Transverse colon (tissue), 4 donors: ENCODE results near the gene FIGLA. TPM values are rescaled to one million over a fixed set of nuclear protein-coding genes. Genes with fewer than 3 reads are reported as not detected.
"Not testable (repeated sequence)": the region's sequence is repeated elsewhere in the genome, so short reads cannot be mapped to it uniquely, and the experiment has no call there.

Experiments
- DNase-seq: peaks from one replicate; pipeline ENCODE4 v3.0.0-alpha.2; 2019
- H3K27ac ChIP-seq, 4 donors: fragments of 200-600 bp; sonication (generic); 2 replicates each; pipeline ENCODE4 v1.5.1; 2016 to 2018; ENCODE audit warnings: inconsistent platforms in 4 of 4
- H3K27me3 ChIP-seq: fragments of 200-600 bp; sonication (generic); 2 replicates; pipeline ENCODE4 v1.5.1; 2017; ENCODE audit warnings: inconsistent platforms
- H3K36me3 ChIP-seq, 4 donors: fragments of 200-600 bp; sonication (generic); 2 replicates each; pipeline ENCODE4 v1.5.1; 2017 to 2019; ENCODE audit warnings: inconsistent platforms in 4 of 4
- H3K4me1 ChIP-seq, 4 donors: fragments of 200-600 bp; sonication (generic); 2 replicates each; pipeline ENCODE4 v1.5.1; 2017 to 2020; ENCODE audit warnings: inconsistent platforms in 4 of 4
- H3K4me3 ChIP-seq, 4 donors: fragments of 200-600 bp; sonication (generic); 1 replicate in 1 of 4; 2 replicates in 3 of 4; pipeline versions ENCODE4 v1.5.1 to v1.6.1; 2017 to 2019; ENCODE audit warnings: inconsistent platforms in 4 of 4
- H3K9me3 ChIP-seq, 2 donors: fragments of 200-600 bp; sonication (generic); 2 replicates each; pipeline ENCODE4 v1.5.1; 2017 to 2019; ENCODE audit warnings: inconsistent platforms in 2 of 2
- CTCF ChIP-seq, 5 experiments: fragments of 200-600 bp in 3 of 5; fragments of 450-650 bp in 2 of 5; sonication (generic) in 3 of 5; IDR thresholded peaks; 1 replicate in 2 of 5; 2 replicates in 3 of 5; pipeline ENCODE4 v1.5.1; 2016 to 2017; ENCODE audit warnings: antibody characterized with exemption in 5 of 5, inconsistent platforms in 3 of 5, mild to moderate bottlenecking in 2 of 5, moderate library complexity in 1 of 5
- EP300 ChIP-seq: sonication (generic); formaldehyde crosslinking; IDR thresholded peaks from one replicate; pipeline ENCODE4 v1.6.1; 2017; ENCODE audit warnings: antibody characterized with exemption, low read depth
- POLR2A ChIP-seq: fragments of 450-650 bp; IDR thresholded peaks from one replicate; pipeline ENCODE4 v1.6.1; 2016; ENCODE audit warnings: antibody characterized with exemption, mild to moderate bottlenecking, moderate library complexity
- POLR2AphosphoS5 ChIP-seq, 3 donors: sonication (generic); formaldehyde crosslinking; IDR thresholded peaks; one replicate each; pipeline ENCODE4 v1.6.1; 2016; ENCODE audit warnings: antibody characterized with exemption in 3 of 3
- WGBS, 2 donors: methylation state at CpG; one replicate each; pipeline ENCODE4 v1.1.5; 2018; ENCODE audit warnings: low coverage in 1 of 2; 5-methylcytosine and 5-hydroxymethylcytosine counted together
- in situ Hi-C, 4 donors: fragments of 200-750 bp; cut with MboI; loops; one replicate each; pipeline versions ENCODE4 v1.15.0 to v1.15.1; 2017; ENCODE audit warnings: low sequenced_read_pairs in 3 of 4, low pct_ligation_motif_present in 1 of 4, low pct_unique_long_range_greater_than_20kb in 1 of 4
- intact Hi-C: fragments of 100-400 bp; cut with DNase I; formaldehyde crosslinking; loops from one replicate; pipeline ENCODE4 v1.15.1; 2023; ENCODE audit warnings: low total_unique reads
- total RNA-seq, 4 donors: library from RNA; depleted of rRNA; stranded (reverse); fragments of >200 nt; gene quantifications; one replicate each; pipeline ENCODE4 v1.1.0, GENCODE V29; 2016

Gene FIGLA
- total RNA-seq, 4 donors from 2014 or later, result not detected

GRCh38 chr2:70745276-70745825 lies 45.1 kb downstream of the FIGLA start:
- intact Hi-C loops, result no loop called here
- in situ Hi-C loops, result no loop called here
- no peak for DNase-seq
- Histone ChIP-seq H3K27me3 (peaks cover 11% of the 10 kb centered on the region), H3K27ac (no peak overlapping the region), H3K9me3 (no peaks in the 10 kb centered on the region), H3K36me3 (no peaks in the 10 kb centered on the region), H3K4me3 (no peak overlapping the region), H3K4me1 (no peaks in the 10 kb centered on the region)
- whole genome bisulfite sequencing, 2 donors, result 64 to 66% methylated on average over 3 of the region's 3 CpGs
- no peak for TF ChIP-seq POLR2AphosphoS5 (IDR thresholded peaks at IDR 0.05)
- TF ChIP-seq EP300, result no peak
- no peak for TF ChIP-seq CTCF (IDR thresholded peaks at IDR 0.05)
- no peak for TF ChIP-seq POLR2A

GRCh38 chr2:70744397-70744796 lies 46.0 kb downstream of the FIGLA start:
- Histone ChIP-seq H3K27me3 (peaks cover 9% of the 10 kb centered on the region), H3K27ac (no peak overlapping the region), H3K4me3 (no peak overlapping the region), H3K36me3 (no peaks in the 10 kb centered on the region), H3K9me3 (no peaks in the 10 kb centered on the region), H3K4me1 (no peaks in the 10 kb centered on the region)
- in situ Hi-C loops, result no loop called here
- 73 to 81% methylated on average over 2 to 3 of the region's 3 CpGs for WGBS, 2 donors
- TF ChIP-seq POLR2A (no peak), POLR2AphosphoS5 (IDR thresholded peaks at IDR 0.05) (no peak), EP300 (no peak)
- intact Hi-C loops, result no loop called here
- no peak for DNase-seq

GRCh38 chr2:70743677-70744076 lies 46.8 kb downstream of the FIGLA start:
- in situ Hi-C loops, result no loop called here
- TF ChIP-seq POLR2AphosphoS5 (IDR thresholded peaks at IDR 0.05) (no peak), POLR2A (no peak), EP300 (no peak), CTCF (IDR thresholded peaks at IDR 0.05) (no peak)

GRCh38 chr2:70743068-70743467 lies 47.4 kb downstream of the FIGLA start:
- in situ Hi-C loops (no loop called here), intact Hi-C loops (no loop called here)
- Histone ChIP-seq H3K27me3 (peaks cover 4% of the 10 kb centered on the region), H3K36me3 (no peaks in the 10 kb centered on the region), H3K4me3 (no peak overlapping the region), H3K4me1 (no peaks in the 10 kb centered on the region), H3K27ac (no peak overlapping the region), H3K9me3 (no peaks in the 10 kb centered on the region)
- TF ChIP-seq POLR2A, result no peak
- no peak for DNase-seq
- WGBS, 2 donors, result 74 to 88% methylated on average over 3 to 4 of the region's 4 CpGs

More at GRCh38 chr2:70743677-70744076, 46.8 kb downstream of the FIGLA start:
- Histone ChIP-seq H3K9me3 (no peaks in the 10 kb centered on the region), H3K4me3 (no peak overlapping the region), H3K36me3 (no peaks in the 10 kb centered on the region), H3K27me3 (peaks cover 9% of the 10 kb centered on the region), H3K27ac (no peak overlapping the region), H3K4me1 (no peaks in the 10 kb centered on the region)
- no peak for DNase-seq
- intact Hi-C loops, result no loop called here

DNA sequence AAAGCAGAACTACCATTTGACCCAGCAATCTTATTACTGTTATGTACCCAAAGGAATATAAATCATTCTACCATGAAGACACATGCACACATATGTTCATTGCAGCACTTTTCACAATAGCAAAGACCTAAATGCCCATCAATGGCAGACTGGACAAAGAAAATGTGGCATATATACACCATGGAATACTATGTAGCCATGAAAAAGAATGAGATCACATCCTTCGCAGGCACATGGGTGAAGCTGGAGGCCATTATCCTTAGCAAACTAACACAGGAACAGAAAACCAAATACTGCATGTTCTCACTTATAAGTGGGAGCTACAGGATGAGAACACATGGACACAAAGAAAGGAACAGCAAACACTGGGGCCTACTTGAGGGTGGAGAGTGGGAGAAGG lies 51.0 kb downstream of the FIGLA start:
- H3K4me3 ChIP-seq, intact Hi-C loops, H3K36me3 ChIP-seq, DNase-seq, H3K27ac ChIP-seq, H3K4me1 ChIP-seq, H3K9me3 ChIP-seq, in situ Hi-C loops: not testable (repeated sequence)
- WGBS, 2 donors, result 78 to 88% methylated on average over 1 of the region's 1 CpG
- H3K27me3 ChIP-seq, result peaks cover 13% of the 10 kb centered on the region

GRCh38 chr2:70738159-70738558 lies 52.3 kb downstream of the FIGLA start:
- in situ Hi-C loops (no loop called here), intact Hi-C loops (no loop called here)
- Histone ChIP-seq H3K4me3 (no peak overlapping the region), H3K36me3 (no peaks in the 10 kb centered on the region), H3K9me3 (no peaks in the 10 kb centered on the region), H3K27me3 (peaks cover 21% of the 10 kb centered on the region), H3K27ac (no peak overlapping the region), H3K4me1 (no peaks in the 10 kb centered on the region)
- 68 to 83% methylated on average over 1 to 2 of the region's 2 CpGs for WGBS, 2 donors
- no peak for TF ChIP-seq POLR2AphosphoS5 (IDR thresholded peaks at IDR 0.05)
- no peak for TF ChIP-seq POLR2A
- no peak for TF ChIP-seq CTCF (IDR thresholded peaks at IDR 0.05)
- TF ChIP-seq EP300, result no peak
- DNase-seq, result no peak
